ENCODE measurements around the gene MAP2. TPM values are rescaled to one million over a fixed set of nuclear protein-coding genes. Genes with fewer than 3 reads are reported as not detected.

The MAP2 gene
- total RNA-seq, 2 experiments from 2014 or later, result 0.16 to 0.20 TPM

GRCh38 chr2:209741953-209742352 lies 318.1 kb downstream of the MAP2 start:
- H3K9me3 ChIP-seq (ENCODE audit: control insufficient read depth in 1 of 2, insufficient read depth in 1 of 2, low read length in 2 of 2), result no peaks in the 10 kb centered on the region

GRCh38 chr2:209753020-209753419 lies 329.2 kb downstream of the MAP2 start:
- no peaks in the 10 kb centered on the region for H3K4me1 Mint-ChIP-seq (ENCODE audit: low read depth)

More at GRCh38 chr2:209741953-209742352, 318.1 kb downstream of the MAP2 start:
- no peak for DNase-seq
- Histone ChIP-seq H3K4me1 (ENCODE audit: insufficient read depth, low read length) (no peaks in the 10 kb centered on the region), H3K27me3 (ENCODE audit: control insufficient read depth in 1 of 2, insufficient read depth in 2 of 2, low read length in 2 of 2) (no peaks in the 10 kb centered on the region), H3K27ac (ENCODE audit: low read depth in 1 of 2, low read length in 2 of 2) (no peak overlapping the region), H3K4me3 (ENCODE audit: low read length) (no peak overlapping the region), H3K36me3 (ENCODE audit: insufficient read depth, low read length) (no peaks in the 10 kb centered on the region)
- no peak overlapping the region for H3K4me3 Mint-ChIP-seq
- no peaks in the 10 kb centered on the region for H3K27me3 Mint-ChIP-seq
- H3K27ac Mint-ChIP-seq, result no peak overlapping the region
- no peak for ATAC-seq (ENCODE audit: poor library complexity)
- no peaks in the 10 kb centered on the region for H3K36me3 Mint-ChIP-seq (ENCODE audit: low read depth)
- no peaks in the 10 kb centered on the region for H3K9me3 Mint-ChIP-seq
- H3K4me1 Mint-ChIP-seq (ENCODE audit: low read depth), result no peaks in the 10 kb centered on the region
- ChIA-PET CTCF (no interaction called here), POLR2A (no interaction called here)
- TF ChIP-seq CTCF (IDR thresholded peaks at IDR 0.05), result no peak
- intact Hi-C loops (cut with DNase I, micrococcal nuclease), result no loop called here

GRCh38 chr2:209757163-209757562 lies 333.3 kb downstream of the MAP2 start:
- H3K27me3 Mint-ChIP-seq, result peaks cover 6% of the 10 kb centered on the region
- H3K9me3 Mint-ChIP-seq, result peaks cover 5% of the 10 kb centered on the region
- no peak overlapping the region for H3K27ac Mint-ChIP-seq
- CTCF ChIA-PET, result no interaction called here
- H3K27me3 ChIP-seq (ENCODE audit: control insufficient read depth in 1 of 2, insufficient read depth in 2 of 2, low read length in 2 of 2), result peaks cover 0 to 3% of the 10 kb centered on the region in 2 experiments
- H3K36me3 ChIP-seq (ENCODE audit: insufficient read depth, low read length), result no peaks in the 10 kb centered on the region
- intact Hi-C loops (cut with DNase I, micrococcal nuclease), result no loop called here
- no peaks in the 10 kb centered on the region for H3K36me3 Mint-ChIP-seq (ENCODE audit: low read depth)
- no peak overlapping the region for H3K27ac ChIP-seq (ENCODE audit: low read depth in 1 of 2, low read length in 2 of 2)
- no peak overlapping the region for H3K4me3 Mint-ChIP-seq
- no peaks in the 10 kb centered on the region for H3K4me1 ChIP-seq (ENCODE audit: insufficient read depth, low read length)
- H3K4me1 Mint-ChIP-seq (ENCODE audit: low read depth), result no peaks in the 10 kb centered on the region
- no peaks in the 10 kb centered on the region for H3K9me3 ChIP-seq (ENCODE audit: control insufficient read depth in 1 of 2, insufficient read depth in 1 of 2, low read length in 2 of 2)
- no peak overlapping the region for H3K4me3 ChIP-seq (ENCODE audit: low read length)
- DNase-seq (no peak), ATAC-seq (ENCODE audit: poor library complexity) (no peak)
- POLR2A ChIA-PET, result no interaction called here
- no peak for TF ChIP-seq CTCF (IDR thresholded peaks at IDR 0.05)

More at GRCh38 chr2:209753020-209753419, 329.2 kb downstream of the MAP2 start:
- Histone ChIP-seq H3K27me3 (ENCODE audit: control insufficient read depth in 1 of 2, insufficient read depth in 2 of 2, low read length in 2 of 2) (peaks cover 0 to 3% of the 10 kb centered on the region in 2 experiments), H3K27ac (ENCODE audit: low read depth in 1 of 2, low read length in 2 of 2) (no peak overlapping the region), H3K4me1 (ENCODE audit: insufficient read depth, low read length) (no peaks in the 10 kb centered on the region), H3K9me3 (ENCODE audit: control insufficient read depth in 1 of 2, insufficient read depth in 1 of 2, low read length in 2 of 2) (no peaks in the 10 kb centered on the region), H3K4me3 (ENCODE audit: low read length) (no peak overlapping the region), H3K36me3 (ENCODE audit: insufficient read depth, low read length) (no peaks in the 10 kb centered on the region)
- DNase-seq (no peak), ATAC-seq (ENCODE audit: poor library complexity) (no peak)
- Mint-ChIP-seq H3K27ac (no peak overlapping the region), H3K9me3 (peaks cover 2% of the 10 kb centered on the region), H3K27me3 (peaks cover 6% of the 10 kb centered on the region), H3K36me3 (ENCODE audit: low read depth) (no peaks in the 10 kb centered on the region), H3K4me3 (no peak overlapping the region)
- TF ChIP-seq CTCF (IDR thresholded peaks at IDR 0.05), result no peak
- ChIA-PET POLR2A (no interaction called here), CTCF (no interaction called here)
- intact Hi-C loops (cut with DNase I, micrococcal nuclease), result no loop called here

Measured in CD4-positive, alpha-beta T cell (primary cell).